EH (cell line): ENCODE measurements around the gene RUNX2.

Experiments
- DNase-seq: peaks from one replicate; pipeline ENCODE4 v3.0.0-alpha.2; 2015; ENCODE audit warnings: low read depth

Gene RUNX2

GRCh38 chr6:45589367-45589766 lies 261.2 kb downstream of the RUNX2 start:
- no peak for DNase-seq

- DNase-seq: peak; percentile 81
Observed at GRCh38 chr6:45590226-45590625, 262.1 kb downstream of the RUNX2 start.

- peak; percentile 52 for DNase-seq
Observed at GRCh38 chr6:45590696-45591184, 262.6 kb downstream of the RUNX2 start.

- no peak for DNase-seq
Observed at GRCh38 chr6:45591306-45591705, 263.2 kb downstream of the RUNX2 start.

GRCh38 chr6:45591890-45592289 lies 263.8 kb downstream of the RUNX2 start:
- no peak for DNase-seq

GRCh38 chr6:45592991-45593390 lies 264.9 kb downstream of the RUNX2 start:
- DNase-seq: no peak

- peak; percentile 24 for DNase-seq
Observed at GRCh38 chr6:45595010-45595851, 267.1 kb downstream of the RUNX2 start.

- DNase-seq: no peak
Observed at GRCh38 chr6:45597424-45597823, 269.3 kb downstream of the RUNX2 start.

GRCh38 chr6:45599053-45599452 lies 270.9 kb downstream of the RUNX2 start:
- DNase-seq: no peak

GRCh38 chr6:45605971-45606370 lies 277.8 kb downstream of the RUNX2 start:
- no peak for DNase-seq

GRCh38 chr6:45606831-45607400 lies 278.8 kb downstream of the RUNX2 start:
- no peak for DNase-seq

- DNase-seq: peak; percentile 51
Observed at GRCh38 chr6:45607798-45608197, 279.7 kb downstream of the RUNX2 start.

GRCh38 chr6:45608252-45608913 lies 280.3 kb downstream of the RUNX2 start:
- DNase-seq: peak; percentile 67

- DNase-seq: peak; percentile 95
Observed at GRCh38 chr6:45609141-45609638, 281.1 kb downstream of the RUNX2 start.

- no peak for DNase-seq
Observed at GRCh38 chr6:45610374-45610773, 282.2 kb downstream of the RUNX2 start.

- DNase-seq: no peak
Observed at GRCh38 chr6:45610832-45611231, 282.7 kb downstream of the RUNX2 start.

GRCh38 chr6:45611491-45611890 lies 283.4 kb downstream of the RUNX2 start:
- no peak for DNase-seq

- DNase-seq: peak; percentile 78
Observed at GRCh38 chr6:45613656-45614055, 285.5 kb downstream of the RUNX2 start.

- DNase-seq: no peak
Observed at GRCh38 chr6:45614488-45615285, 286.6 kb downstream of the RUNX2 start.

GRCh38 chr6:45616209-45616608 lies 288.1 kb downstream of the RUNX2 start:
- DNase-seq: no peak

GRCh38 chr6:45617441-45617840 lies 289.3 kb downstream of the RUNX2 start:
- DNase-seq: peak; percentile 58

- DNase-seq: no peak
Observed at GRCh38 chr6:45618259-45618658, 290.1 kb downstream of the RUNX2 start.
